Left renal cortex interstitium (tissue), 4 donors: ENCODE measurements around the gene GLP1R. TPM values are rescaled to one million over a fixed set of nuclear protein-coding genes. Genes with fewer than 3 reads are reported as not detected.
"Not testable (repeated sequence)": the region's sequence is repeated elsewhere in the genome, so short reads cannot be mapped to it uniquely, and the experiment has no call there.

Experiments
- DNase-seq, 4 donors: peaks; one replicate each; pipeline ENCODE4 v3.0.0-alpha.2; 2013; ENCODE audit warnings: low read depth in 4 of 4, low spot score in 2 of 4, missing footprints in 1 of 4
- polyA plus RNA-seq, 4 donors: library from polyadenylated mRNA; unstranded; fragments of 120-200 nt; gene quantifications; one replicate each; pipeline ENCODE4 v1.2.1, GENCODE V29; 2013; ENCODE audit not compliant: insufficient read length in 4 of 4

The GLP1R gene
- polyA plus RNA-seq, 4 donors: 0.57 to 1.1 (median 0.78) TPM

- peak in 1 of 4 donors; percentile 5 for DNase-seq
These were observed 65.8 kb downstream of the GLP1R start for GRCh38 chr6:39114388-39114703.

- DNase-seq: peak; percentile 79 to 91 (median 82)
These were observed 66.4 kb downstream of the GLP1R start, which contains the start of gene SAYSD1 for GRCh38 chr6:39114704-39115599. TSS of gene SAYSD1 (minus strand) at chr6:39115186. CDS start at chr6:39115089, 97 bp downstream.

GRCh38 chr6:39118921-39119320, 70.3 kb downstream of the GLP1R start:
- DNase-seq: no peak

- no peak for DNase-seq
These were observed 75.5 kb downstream of the GLP1R start for GRCh38 chr6:39124114-39124513.

GRCh38 chr6:39128106-39128505, 79.5 kb downstream of the GLP1R start:
- no peak for DNase-seq

GRCh38 chr6:39128832-39129231, 80.3 kb downstream of the GLP1R start:
- no peak for DNase-seq

GRCh38 chr6:39130691-39131090, 82.1 kb downstream of the GLP1R start:
- no peak for DNase-seq

- not testable (repeated sequence) for DNase-seq
These were observed 86.2 kb downstream of the GLP1R start for GRCh38 chr6:39134761-39135160.

- DNase-seq: not testable (repeated sequence)
These were observed 87.6 kb downstream of the GLP1R start for GRCh38 chr6:39136207-39136606.

- peak in 2 of 4 donors; percentile 53 to 69 for DNase-seq
These were observed 88.7 kb downstream of the GLP1R start for GRCh38 chr6:39137245-39137644.

Other genes starting within 250 kb of the GLP1R start
- gene SAYSD1, start 66.4 kb downstream of the GLP1R start, polyA plus RNA-seq: 10 to 100 TPM; 18.3 to 22.7 (median 21.4) TPM
- 10 to 100 TPM in 3 of 4 donors, 1 to 10 TPM in 1; 8.5 to 15.4 (median 12.0) TPM for gene KCNK5, start 180.7 kb downstream of the GLP1R start, polyA plus RNA-seq